GM21360 (cell line): ENCODE measurements around the gene PEX12.
A peak's percentile ranks its signal among the peaks of the same experiment; 100 is the strongest.
"Not testable (repeated sequence)": the region's sequence is repeated elsewhere in the genome, so short reads cannot be mapped to it uniquely, and the experiment has no call there.

Source experiments
- ATAC-seq: cut with Tn5 transposase; IDR thresholded peaks from one replicate; pipeline ENCODE4 v1.9.1; 2021; ENCODE audit warnings: mild to moderate bottlenecking, moderate library complexity; ENCODE audit not compliant: unreplicated experiment

Gene PEX12

GRCh38 chr17:35578197-35578928, at the start of gene PEX12:
TSS of gene PEX12 (minus strand) at chr17:35578571. CDS start at chr17:35578021, 550 bp downstream.
- ATAC-seq, result peak; percentile 87

GRCh38 chr17:35627417-35627816, 49.0 kb upstream of the PEX12 start:
- ATAC-seq, result no peak

- no peak for ATAC-seq
Observed at GRCh38 chr17:35621768-35622167, 43.4 kb upstream of the PEX12 start.

GRCh38 chr17:35618628-35619027, 40.3 kb upstream of the PEX12 start:
- ATAC-seq, result no peak

- ATAC-seq, result no peak
Observed at GRCh38 chr17:35617505-35617904, 39.1 kb upstream of the PEX12 start.

- no peak for ATAC-seq
Observed at GRCh38 chr17:35616536-35616935, 38.2 kb upstream of the PEX12 start.

GRCh38 chr17:35614810-35615209, 36.4 kb upstream of the PEX12 start:
- no peak for ATAC-seq

GRCh38 chr17:35612924-35613521, 34.7 kb upstream of the PEX12 start:
- no peak for ATAC-seq

GRCh38 chr17:35610746-35611145, 32.4 kb upstream of the PEX12 start:
- not testable (repeated sequence) for ATAC-seq

GRCh38 chr17:35609831-35610230, 31.5 kb upstream of the PEX12 start:
- no peak for ATAC-seq

GRCh38 chr17:35607239-35607847, 29.0 kb upstream of the PEX12 start:
- ATAC-seq, result no peak

- ATAC-seq, result no peak
Observed at GRCh38 chr17:35605678-35606077, 27.3 kb upstream of the PEX12 start.

GRCh38 chr17:35603674-35604073, 25.3 kb upstream of the PEX12 start:
- ATAC-seq, result no peak

- ATAC-seq, result no peak
Observed at GRCh38 chr17:35597604-35598003, 19.2 kb upstream of the PEX12 start.

GRCh38 chr17:35596530-35597233, 18.3 kb upstream of the PEX12 start:
- ATAC-seq, result no peak

- no peak for ATAC-seq
Observed at GRCh38 chr17:35596072-35596471, 17.7 kb upstream of the PEX12 start.

GRCh38 chr17:35588196-35588920, 10.0 kb upstream of the PEX12 start:
- no peak for ATAC-seq

- ATAC-seq, result peak; percentile 79
Observed at GRCh38 chr17:35587074-35587961, 8.9 kb upstream of the PEX12 start, which contains the start of gene AP2B1. TSS of gene AP2B1 (plus strand) at chr17:35587322. CDS start at chr17:35594031, 6,709 bp downstream.

- no peak for ATAC-seq
Observed at GRCh38 chr17:35586569-35587073, 8.2 kb upstream of the PEX12 start.

- ATAC-seq, result no peak
Observed at GRCh38 chr17:35584061-35584460, 5.7 kb upstream of the PEX12 start.
